ENCODE results near the gene SF3A2. TPM values are rescaled to one million over a fixed set of nuclear protein-coding genes. Genes with fewer than 3 reads are reported as not detected.

SF3A2 gene
- total RNA-seq, 1 experiment from 2014 or later: 184 TPM

DNA sequence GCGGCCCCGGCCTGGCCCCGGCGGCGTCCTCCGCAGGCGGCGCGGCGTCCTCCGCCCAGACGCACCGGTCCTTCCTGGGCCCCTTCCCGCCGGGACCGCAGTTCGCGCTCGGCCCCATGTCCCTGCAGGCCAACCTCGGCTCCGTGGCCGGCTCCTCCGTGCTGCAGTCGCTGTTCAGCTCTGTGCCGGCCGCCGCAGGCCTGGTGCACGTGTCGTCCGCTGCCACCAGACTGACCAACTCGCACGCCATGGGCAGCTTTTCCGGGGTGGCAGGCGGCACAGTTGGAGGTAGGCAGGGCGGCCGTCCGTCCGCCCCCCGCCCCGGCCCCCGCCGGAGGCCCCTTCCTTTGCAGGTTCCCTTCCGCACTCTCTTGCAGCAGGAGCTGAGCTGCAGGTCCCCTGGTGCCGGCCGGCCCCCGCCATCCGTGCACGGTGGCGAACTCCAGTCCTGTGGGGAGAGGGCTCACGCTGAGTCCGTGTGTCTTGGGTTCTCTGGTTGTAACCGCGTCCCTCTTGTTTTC is 9.7 kb upstream of the SF3A2 start (continued):
- TF ChIP-seq, protein P1, sequence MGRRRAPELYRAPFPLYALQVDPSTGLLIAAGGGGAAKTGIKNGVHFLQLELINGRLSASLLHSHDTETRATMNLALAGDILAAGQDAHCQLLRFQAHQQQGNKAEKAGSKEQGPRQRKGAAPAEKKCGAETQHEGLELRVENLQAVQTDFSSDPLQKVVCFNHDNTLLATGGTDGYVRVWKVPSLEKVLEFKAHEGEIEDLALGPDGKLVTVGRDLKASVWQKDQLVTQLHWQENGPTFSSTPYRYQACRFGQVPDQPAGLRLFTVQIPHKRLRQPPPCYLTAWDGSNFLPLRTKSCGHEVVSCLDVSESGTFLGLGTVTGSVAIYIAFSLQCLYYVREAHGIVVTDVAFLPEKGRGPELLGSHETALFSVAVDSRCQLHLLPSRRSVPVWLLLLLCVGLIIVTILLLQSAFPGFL (CRISPR knock-in tag; IDR thresholded peaks at IDR 0.05; ENCODE audit: borderline replicate concordance): no peak
- no peak for TF ChIP-seq ELF4 (CRISPR knock-in tag; IDR thresholded peaks at IDR 0.05; ENCODE audit: low read depth)
- TF ChIP-seq ZNF121 (CRISPR knock-in tag; IDR thresholded peaks at IDR 0.05): no peak
- TF ChIP-seq, protein P2, sequence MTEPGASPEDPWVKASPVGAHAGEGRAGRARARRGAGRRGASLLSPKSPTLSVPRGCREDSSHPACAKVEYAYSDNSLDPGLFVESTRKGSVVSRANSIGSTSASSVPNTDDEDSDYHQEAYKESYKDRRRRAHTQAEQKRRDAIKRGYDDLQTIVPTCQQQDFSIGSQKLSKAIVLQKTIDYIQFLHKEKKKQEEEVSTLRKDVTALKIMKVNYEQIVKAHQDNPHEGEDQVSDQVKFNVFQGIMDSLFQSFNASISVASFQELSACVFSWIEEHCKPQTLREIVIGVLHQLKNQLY (CRISPR knock-in tag; IDR thresholded peaks at IDR 0.05): no peak
- no peak for TF ChIP-seq TP53 (CRISPR knock-in tag; IDR thresholded peaks at IDR 0.05)
- TF ChIP-seq, protein P3, sequence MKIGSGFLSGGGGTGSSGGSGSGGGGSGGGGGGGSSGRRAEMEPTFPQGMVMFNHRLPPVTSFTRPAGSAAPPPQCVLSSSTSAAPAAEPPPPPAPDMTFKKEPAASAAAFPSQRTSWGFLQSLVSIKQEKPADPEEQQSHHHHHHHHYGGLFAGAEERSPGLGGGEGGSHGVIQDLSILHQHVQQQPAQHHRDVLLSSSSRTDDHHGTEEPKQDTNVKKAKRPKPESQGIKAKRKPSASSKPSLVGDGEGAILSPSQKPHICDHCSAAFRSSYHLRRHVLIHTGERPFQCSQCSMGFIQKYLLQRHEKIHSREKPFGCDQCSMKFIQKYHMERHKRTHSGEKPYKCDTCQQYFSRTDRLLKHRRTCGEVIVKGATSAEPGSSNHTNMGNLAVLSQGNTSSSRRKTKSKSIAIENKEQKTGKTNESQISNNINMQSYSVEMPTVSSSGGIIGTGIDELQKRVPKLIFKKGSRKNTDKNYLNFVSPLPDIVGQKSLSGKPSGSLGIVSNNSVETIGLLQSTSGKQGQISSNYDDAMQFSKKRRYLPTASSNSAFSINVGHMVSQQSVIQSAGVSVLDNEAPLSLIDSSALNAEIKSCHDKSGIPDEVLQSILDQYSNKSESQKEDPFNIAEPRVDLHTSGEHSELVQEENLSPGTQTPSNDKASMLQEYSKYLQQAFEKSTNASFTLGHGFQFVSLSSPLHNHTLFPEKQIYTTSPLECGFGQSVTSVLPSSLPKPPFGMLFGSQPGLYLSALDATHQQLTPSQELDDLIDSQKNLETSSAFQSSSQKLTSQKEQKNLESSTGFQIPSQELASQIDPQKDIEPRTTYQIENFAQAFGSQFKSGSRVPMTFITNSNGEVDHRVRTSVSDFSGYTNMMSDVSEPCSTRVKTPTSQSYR (CRISPR knock-in tag; IDR thresholded peaks at IDR 0.05): no peak
- TF ChIP-seq, protein P4, sequence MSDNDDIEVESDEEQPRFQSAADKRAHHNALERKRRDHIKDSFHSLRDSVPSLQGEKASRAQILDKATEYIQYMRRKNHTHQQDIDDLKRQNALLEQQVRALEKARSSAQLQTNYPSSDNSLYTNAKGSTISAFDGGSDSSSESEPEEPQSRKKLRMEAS (CRISPR knock-in tag; IDR thresholded peaks at IDR 0.05): no peak
- no peak for TF ChIP-seq TCF7 (CRISPR knock-in tag; IDR thresholded peaks at IDR 0.05; ENCODE audit: low read depth)
- no peak for TF ChIP-seq OVOL2 (CRISPR knock-in tag; IDR thresholded peaks at IDR 0.05; ENCODE audit: borderline replicate concordance)
- no peak for TF ChIP-seq ZNF396 (CRISPR knock-in tag; IDR thresholded peaks at IDR 0.05; ENCODE audit: borderline replicate concordance)
- no peak for TF ChIP-seq FOXP1 (CRISPR knock-in tag; IDR thresholded peaks at IDR 0.05; ENCODE audit: borderline replicate concordance)

DNA sequence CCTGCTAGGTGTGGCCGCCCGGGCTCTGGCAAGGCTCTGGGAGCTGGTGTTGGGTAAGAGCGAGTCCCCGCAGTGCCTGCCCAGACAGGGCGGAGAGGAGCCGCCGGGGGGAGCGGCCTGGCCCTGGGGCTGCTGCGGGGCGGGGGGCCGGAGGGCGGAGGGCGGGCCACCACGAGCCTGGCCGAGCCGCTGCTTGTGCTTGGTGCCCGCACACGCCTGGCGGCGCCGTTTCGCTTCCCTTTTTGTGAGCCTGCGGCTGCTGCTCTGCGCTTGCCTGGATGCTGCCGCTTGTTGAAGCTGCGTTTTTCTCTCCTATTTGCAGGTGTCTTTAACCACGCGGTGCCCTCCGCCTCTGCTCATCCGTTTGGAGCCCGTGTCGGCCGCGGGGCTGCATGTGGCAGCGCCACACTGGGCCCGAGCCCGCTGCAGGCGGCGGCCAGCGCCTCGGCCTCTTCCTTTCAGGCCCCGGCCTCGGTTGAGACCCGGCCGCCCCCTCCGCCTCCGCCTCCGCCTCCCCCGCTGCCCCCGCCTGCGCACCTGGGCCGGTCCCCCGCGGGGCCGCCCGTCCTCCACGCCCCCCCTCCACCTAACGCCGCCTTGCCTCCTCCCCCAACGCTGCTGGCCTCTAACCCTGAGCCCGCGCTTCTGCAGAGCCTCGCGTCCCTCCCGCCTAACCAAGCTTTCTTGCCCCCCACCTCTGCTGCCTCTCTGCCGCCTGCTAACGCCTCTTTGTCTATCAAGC is 9.0 kb upstream of the SF3A2 start:
- no peak overlapping the region for H3K27ac Mint-ChIP-seq
- ChIA-PET CTCF (interaction anchor here (1.6 kb wide), 1 partner anchor 28 kb away, joined by 7 read pairs; no protein-coding TSS in a partner anchor), POLR2A (no interaction called here)
- H3K36me3 Mint-ChIP-seq: peaks cover 28% of the 10 kb centered on the region
- H3K4me1 Mint-ChIP-seq: no peaks in the 10 kb centered on the region
- H3K4me3 Mint-ChIP-seq: no peak overlapping the region
- DNase-seq (ENCODE audit: low spot score): no peak
- no peak for ATAC-seq
- H3K9me3 Mint-ChIP-seq: no peaks in the 10 kb centered on the region
- no peaks in the 10 kb centered on the region for H3K27me3 Mint-ChIP-seq (ENCODE audit: low read depth)
- no peak for TF ChIP-seq ETV6 (CRISPR knock-in tag; IDR thresholded peaks at IDR 0.05)
- TF ChIP-seq RORB (CRISPR knock-in tag; IDR thresholded peaks at IDR 0.05): no peak
- TF ChIP-seq, protein P5, sequence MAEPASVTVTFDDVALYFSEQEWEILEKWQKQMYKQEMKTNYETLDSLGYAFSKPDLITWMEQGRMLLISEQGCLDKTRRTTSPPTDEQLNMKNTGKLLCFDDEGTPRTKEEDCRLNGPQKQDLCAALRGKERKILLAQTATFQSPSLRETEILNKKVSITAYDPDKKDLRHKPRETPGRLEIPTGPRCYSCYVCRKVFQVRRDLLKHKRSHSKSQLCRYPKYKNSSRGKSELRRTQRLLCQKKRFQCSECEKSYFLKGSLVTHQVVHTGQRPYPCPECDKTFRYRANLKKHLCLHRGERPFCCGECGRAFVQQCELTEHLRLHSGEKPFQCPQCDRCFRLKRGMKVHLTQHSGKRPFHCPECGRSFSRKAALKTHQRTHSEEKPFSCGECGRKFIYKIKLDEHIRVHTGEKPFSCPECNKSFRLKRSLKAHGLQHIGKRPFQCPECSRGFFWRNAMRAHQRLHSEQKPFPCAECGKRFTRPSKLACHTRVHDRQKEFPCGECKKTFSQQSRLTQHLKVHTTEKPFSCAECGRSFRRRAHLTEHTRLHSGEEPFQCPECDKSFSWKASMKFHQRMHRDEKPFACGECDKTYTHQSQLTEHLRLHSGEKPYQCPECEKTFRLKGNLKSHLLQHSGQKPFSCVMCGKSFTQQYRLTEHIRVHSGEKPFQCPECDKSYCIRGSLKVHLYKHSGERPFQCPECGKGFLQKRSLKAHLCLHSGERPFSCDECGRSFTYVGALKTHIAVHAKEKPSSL (CRISPR knock-in tag; conservative IDR thresholded peaks at IDR 0.05): no peak
- TF ChIP-seq NR3C1 (CRISPR knock-in tag; conservative IDR thresholded peaks at IDR 0.05; ENCODE audit: low read depth): no peak
- TF ChIP-seq TEAD1 (CRISPR knock-in tag; IDR thresholded peaks at IDR 0.05): no peak
- TF ChIP-seq TEAD4 (CRISPR knock-in tag; IDR thresholded peaks at IDR 0.05): no peak
- no peak for TF ChIP-seq SMAD3 (CRISPR knock-in tag; IDR thresholded peaks at IDR 0.05; ENCODE audit: borderline replicate concordance)
- TF ChIP-seq ZBTB21 (CRISPR knock-in tag; IDR thresholded peaks at IDR 0.05; ENCODE audit: borderline replicate concordance): no peak
- TF ChIP-seq, protein P6, sequence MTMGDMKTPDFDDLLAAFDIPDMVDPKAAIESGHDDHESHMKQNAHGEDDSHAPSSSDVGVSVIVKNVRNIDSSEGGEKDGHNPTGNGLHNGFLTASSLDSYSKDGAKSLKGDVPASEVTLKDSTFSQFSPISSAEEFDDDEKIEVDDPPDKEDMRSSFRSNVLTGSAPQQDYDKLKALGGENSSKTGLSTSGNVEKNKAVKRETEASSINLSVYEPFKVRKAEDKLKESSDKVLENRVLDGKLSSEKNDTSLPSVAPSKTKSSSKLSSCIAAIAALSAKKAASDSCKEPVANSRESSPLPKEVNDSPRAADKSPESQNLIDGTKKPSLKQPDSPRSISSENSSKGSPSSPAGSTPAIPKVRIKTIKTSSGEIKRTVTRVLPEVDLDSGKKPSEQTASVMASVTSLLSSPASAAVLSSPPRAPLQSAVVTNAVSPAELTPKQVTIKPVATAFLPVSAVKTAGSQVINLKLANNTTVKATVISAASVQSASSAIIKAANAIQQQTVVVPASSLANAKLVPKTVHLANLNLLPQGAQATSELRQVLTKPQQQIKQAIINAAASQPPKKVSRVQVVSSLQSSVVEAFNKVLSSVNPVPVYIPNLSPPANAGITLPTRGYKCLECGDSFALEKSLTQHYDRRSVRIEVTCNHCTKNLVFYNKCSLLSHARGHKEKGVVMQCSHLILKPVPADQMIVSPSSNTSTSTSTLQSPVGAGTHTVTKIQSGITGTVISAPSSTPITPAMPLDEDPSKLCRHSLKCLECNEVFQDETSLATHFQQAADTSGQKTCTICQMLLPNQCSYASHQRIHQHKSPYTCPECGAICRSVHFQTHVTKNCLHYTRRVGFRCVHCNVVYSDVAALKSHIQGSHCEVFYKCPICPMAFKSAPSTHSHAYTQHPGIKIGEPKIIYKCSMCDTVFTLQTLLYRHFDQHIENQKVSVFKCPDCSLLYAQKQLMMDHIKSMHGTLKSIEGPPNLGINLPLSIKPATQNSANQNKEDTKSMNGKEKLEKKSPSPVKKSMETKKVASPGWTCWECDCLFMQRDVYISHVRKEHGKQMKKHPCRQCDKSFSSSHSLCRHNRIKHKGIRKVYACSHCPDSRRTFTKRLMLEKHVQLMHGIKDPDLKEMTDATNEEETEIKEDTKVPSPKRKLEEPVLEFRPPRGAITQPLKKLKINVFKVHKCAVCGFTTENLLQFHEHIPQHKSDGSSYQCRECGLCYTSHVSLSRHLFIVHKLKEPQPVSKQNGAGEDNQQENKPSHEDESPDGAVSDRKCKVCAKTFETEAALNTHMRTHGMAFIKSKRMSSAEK (CRISPR knock-in tag; IDR thresholded peaks at IDR 0.05; ENCODE audit: borderline replicate concordance): no peak
- TF ChIP-seq, protein P3 (CRISPR knock-in tag; IDR thresholded peaks at IDR 0.05): no peak
- TF ChIP-seq FOXJ3 (CRISPR knock-in tag; IDR thresholded peaks at IDR 0.05; ENCODE audit: borderline replicate concordance): no peak
